Fibroblast of lung (primary cell): ENCODE measurements around the gene ACYP2.

Experiments used
- CTCF ChIP-seq, 2 donors: IDR thresholded peaks in 1 of 2; conservative IDR thresholded peaks in 1 of 2; 1 replicate in 1 of 2; 2 replicates in 1 of 2; pipeline ENCODE4 v1.5.1; 2011 to 2012; ENCODE audit warnings: low read length in 2 of 2, control low read depth in 1 of 2, inconsistent platforms in 1 of 2, low read depth in 1 of 2, mild to moderate bottlenecking in 1 of 2
- EZH2 ChIP-seq: IDR thresholded peaks from 2 replicates; pipeline ENCODE4 v1.5.1; 2012; ENCODE audit warnings: low read length, control low read depth, mild to moderate bottlenecking; ENCODE audit errors: missing control alignments

- TF ChIP-seq CTCF (conservative IDR thresholded peaks at IDR 0.05 in 1 of 2, IDR thresholded peaks at IDR 0.05 in 1 of 2; ENCODE audit: low read depth in 1 of 2, low read length in 2 of 2) (no peak), EZH2 (no peak)
Observed at GRCh38 chr2:54097124-54097523, 18.3 kb upstream of the ACYP2 start.
